ENCODE measurements around the gene MRGPRG. TPM values are rescaled to one million over a fixed set of nuclear protein-coding genes. Genes with fewer than 3 reads are reported as not detected.

Gene MRGPRG
- total and polyA plus RNA-seq, 9 of the 15 experiments (the other 6 are each of a cell fraction or from before 2014, with no cell fraction given), result not detected

DNA sequence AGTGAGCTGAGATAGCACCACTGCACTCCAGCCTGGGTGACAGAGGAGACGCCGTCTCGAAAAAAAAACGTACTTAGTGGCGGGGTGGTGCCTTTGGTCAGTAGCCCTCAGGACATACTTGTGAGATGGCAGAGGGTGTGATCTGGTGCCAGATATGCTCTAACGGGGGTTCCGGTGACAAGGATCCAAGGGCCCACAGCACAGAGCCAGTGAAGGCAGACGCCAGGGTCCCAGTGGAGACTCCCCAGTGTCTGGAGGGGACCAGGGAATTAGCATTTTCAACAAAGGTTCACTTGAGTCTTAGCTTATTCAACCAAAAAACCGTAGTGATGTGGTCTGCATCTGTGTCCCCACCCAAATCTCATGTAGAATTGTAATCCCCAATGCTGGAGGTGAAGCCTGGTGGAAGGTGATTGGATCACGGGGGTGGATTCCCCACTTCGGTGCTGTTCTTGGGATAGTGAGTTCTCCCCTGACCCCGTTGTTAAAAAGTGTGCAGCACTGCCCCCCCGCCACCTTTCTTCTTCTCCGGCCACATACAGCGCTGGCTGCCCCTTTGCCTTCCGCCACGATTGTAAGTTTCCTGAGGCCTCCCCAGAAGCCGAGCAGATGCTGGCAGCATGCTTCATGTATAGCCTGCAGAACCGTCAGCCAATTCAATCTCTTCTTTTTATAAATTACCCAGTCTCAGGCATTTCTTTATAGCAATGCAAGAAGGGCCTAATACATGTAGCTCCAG is 26.9 kb downstream of the MRGPRG start:
- intact Hi-C loops (cut with micrococcal nuclease) (no loop called here), in situ Hi-C loops (cut with MboI) (no loop called here)
- Histone ChIP-seq H3K4me2 (ENCODE audit: insufficient read depth, low read length) (no peak overlapping the region), H3K4me1 (replicated peaks in 1 of 2; ENCODE audit: control insufficient read depth in 2 of 2, insufficient read depth in 2 of 2, low read length in 2 of 2) (peaks cover 0 to 45% of the 10 kb centered on the region in 2 experiments; a peak in 3 of 5 replicates), H4K20me1 (replicated peaks; ENCODE audit: control insufficient read depth, insufficient read depth, low read length) (no peaks in the 10 kb centered on the region), H3K79me2 (ENCODE audit: control insufficient read depth, insufficient read depth, low read length) (no peaks in the 10 kb centered on the region), H3K4me3 (no peak overlapping the region), H2AFZ (ENCODE audit: low read depth, low read length) (no peak overlapping the region), H3K27me3 (ENCODE audit: control insufficient read depth in 2 of 2, insufficient read depth in 2 of 2, low read length in 2 of 2) (no peaks in the 10 kb centered on the region), H3K9me3 (replicated peaks; ENCODE audit: control insufficient read depth, insufficient read depth, low read depth, low read length) (no peaks in the 10 kb centered on the region), H3K9ac (ENCODE audit: insufficient read depth in 1 of 2, low read depth in 2 of 2, low read length in 2 of 2) (no peak overlapping the region), H3K36me3 (ENCODE audit: control insufficient read depth, insufficient read depth, low read length) (no peaks in the 10 kb centered on the region), H3K9me1 (ENCODE audit: control insufficient read depth, insufficient read depth, low read length) (no peaks in the 10 kb centered on the region), H3K27ac (ENCODE audit: extremely low read depth, low read depth, low read length) (no peak overlapping the region)
- 75% methylated on average over 16 of the region's 19 CpGs for WGBS (ENCODE audit: insufficient coverage, low coverage, missing lambda C conversion rate)
- no peak for ATAC-seq
- FAIRE-seq, result no peak
- POLR2A ChIA-PET, result no interaction called here
- BruUV-seq (replicated peaks), result no TSS peak
- no peak for DNase-seq (ENCODE audit: extremely low read depth in 1 of 4, low spot score in 3 of 4)
- TF ChIP-seq, protein P1, sequence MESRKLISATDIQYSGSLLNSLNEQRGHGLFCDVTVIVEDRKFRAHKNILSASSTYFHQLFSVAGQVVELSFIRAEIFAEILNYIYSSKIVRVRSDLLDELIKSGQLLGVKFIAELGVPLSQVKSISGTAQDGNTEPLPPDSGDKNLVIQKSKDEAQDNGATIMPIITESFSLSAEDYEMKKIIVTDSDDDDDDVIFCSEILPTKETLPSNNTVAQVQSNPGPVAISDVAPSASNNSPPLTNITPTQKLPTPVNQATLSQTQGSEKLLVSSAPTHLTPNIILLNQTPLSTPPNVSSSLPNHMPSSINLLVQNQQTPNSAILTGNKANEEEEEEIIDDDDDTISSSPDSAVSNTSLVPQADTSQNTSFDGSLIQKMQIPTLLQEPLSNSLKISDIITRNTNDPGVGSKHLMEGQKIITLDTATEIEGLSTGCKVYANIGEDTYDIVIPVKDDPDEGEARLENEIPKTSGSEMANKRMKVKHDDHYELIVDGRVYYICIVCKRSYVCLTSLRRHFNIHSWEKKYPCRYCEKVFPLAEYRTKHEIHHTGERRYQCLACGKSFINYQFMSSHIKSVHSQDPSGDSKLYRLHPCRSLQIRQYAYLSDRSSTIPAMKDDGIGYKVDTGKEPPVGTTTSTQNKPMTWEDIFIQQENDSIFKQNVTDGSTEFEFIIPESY (CRISPR knock-in tag; IDR thresholded peaks at IDR 0.05), result 0 out of 2 replicates have a peak, but pooled peaks have one; percentile 25
- no peak for TF ChIP-seq ELF1 (tag; IDR thresholded peaks at IDR 0.05)
- CTCF ChIA-PET (ENCODE audit: low intra/inter-chr PET ratio), result no interaction called here

Data from K562 (cell line).